ENCODE data around the gene TSPAN10. TPM values are rescaled to one million over a fixed set of nuclear protein-coding genes. Genes with fewer than 3 reads are reported as not detected.

Gene TSPAN10
- total and polyA plus RNA-seq, 8 donors, result 0.52 to 7.1 (median 3.6) TPM

DNA sequence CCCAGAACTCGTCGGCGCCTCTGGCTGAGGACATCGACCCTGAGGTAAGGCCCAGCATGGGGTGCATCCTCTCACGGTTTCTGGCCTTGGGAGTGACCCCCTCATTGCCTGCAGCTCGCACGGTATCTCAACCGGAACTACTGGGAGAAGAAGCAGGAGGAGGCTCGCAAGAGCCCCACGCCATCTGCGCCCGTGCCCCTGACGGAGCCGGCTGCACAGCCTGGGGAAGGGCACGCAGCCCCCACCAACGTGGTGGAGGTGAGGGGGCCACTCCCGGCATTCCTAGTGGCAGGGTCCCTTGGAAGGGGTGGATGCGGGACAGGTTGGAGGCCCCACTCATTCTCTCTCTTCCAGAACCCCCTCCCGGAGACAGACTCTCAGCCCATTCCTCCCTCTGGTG lies 57.8 kb downstream of the TSPAN10 start:
- intact Hi-C loops (cut with DNase I), result no loop called here
- DNase-seq (no peak), ATAC-seq (no peak)
- TF ChIP-seq, protein P1, sequence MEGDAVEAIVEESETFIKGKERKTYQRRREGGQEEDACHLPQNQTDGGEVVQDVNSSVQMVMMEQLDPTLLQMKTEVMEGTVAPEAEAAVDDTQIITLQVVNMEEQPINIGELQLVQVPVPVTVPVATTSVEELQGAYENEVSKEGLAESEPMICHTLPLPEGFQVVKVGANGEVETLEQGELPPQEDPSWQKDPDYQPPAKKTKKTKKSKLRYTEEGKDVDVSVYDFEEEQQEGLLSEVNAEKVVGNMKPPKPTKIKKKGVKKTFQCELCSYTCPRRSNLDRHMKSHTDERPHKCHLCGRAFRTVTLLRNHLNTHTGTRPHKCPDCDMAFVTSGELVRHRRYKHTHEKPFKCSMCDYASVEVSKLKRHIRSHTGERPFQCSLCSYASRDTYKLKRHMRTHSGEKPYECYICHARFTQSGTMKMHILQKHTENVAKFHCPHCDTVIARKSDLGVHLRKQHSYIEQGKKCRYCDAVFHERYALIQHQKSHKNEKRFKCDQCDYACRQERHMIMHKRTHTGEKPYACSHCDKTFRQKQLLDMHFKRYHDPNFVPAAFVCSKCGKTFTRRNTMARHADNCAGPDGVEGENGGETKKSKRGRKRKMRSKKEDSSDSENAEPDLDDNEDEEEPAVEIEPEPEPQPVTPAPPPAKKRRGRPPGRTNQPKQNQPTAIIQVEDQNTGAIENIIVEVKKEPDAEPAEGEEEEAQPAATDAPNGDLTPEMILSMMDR (IDR thresholded peaks at IDR 0.05), result no peak
- Histone ChIP-seq H3K36me3 (peaks cover 0 to 100% of the 10 kb centered on the region in 2 donors), H3K27ac (no peak overlapping the region), H3K27me3 (no peaks in the 10 kb centered on the region), H3K4me1 (no peaks in the 10 kb centered on the region), H3K4me3 (no peak overlapping the region), H3K9me3 (no peaks in the 10 kb centered on the region)

DNA sequence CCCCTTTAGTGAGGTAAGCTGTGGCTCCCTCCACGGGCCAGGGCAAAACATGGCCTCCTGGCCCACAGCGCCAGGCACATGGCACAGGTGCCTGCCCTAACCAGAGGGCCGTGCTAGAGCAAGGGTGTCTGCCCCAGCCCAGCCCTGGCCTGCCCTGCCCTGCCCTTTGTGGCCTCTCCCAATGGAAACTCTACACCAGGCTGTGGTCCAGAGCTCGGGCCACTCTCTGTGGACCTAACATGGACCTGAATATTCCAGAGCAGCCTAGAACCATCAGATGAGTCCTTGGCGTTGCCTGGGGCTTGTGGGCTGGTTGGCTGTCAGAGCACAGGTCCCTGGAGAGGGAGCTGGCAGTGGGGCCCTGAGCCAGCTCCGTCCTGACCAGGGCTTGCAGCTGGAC lies 58.2 kb downstream of the TSPAN10 start:
- H3K4me1 ChIP-seq, result no peaks in the 10 kb centered on the region
- ATAC-seq, result no peak
- H3K9me3 ChIP-seq, result no peaks in the 10 kb centered on the region
- intact Hi-C loops (cut with DNase I), result no loop called here
- H3K27me3 ChIP-seq, result no peaks in the 10 kb centered on the region
- H3K27ac ChIP-seq, result no peak overlapping the region
- H3K36me3 ChIP-seq, result peaks cover 0 to 100% of the 10 kb centered on the region in 2 donors
- no peak for DNase-seq
- H3K4me3 ChIP-seq, result no peak overlapping the region
- TF ChIP-seq, protein P1 (IDR thresholded peaks at IDR 0.05), result no peak

DNA sequence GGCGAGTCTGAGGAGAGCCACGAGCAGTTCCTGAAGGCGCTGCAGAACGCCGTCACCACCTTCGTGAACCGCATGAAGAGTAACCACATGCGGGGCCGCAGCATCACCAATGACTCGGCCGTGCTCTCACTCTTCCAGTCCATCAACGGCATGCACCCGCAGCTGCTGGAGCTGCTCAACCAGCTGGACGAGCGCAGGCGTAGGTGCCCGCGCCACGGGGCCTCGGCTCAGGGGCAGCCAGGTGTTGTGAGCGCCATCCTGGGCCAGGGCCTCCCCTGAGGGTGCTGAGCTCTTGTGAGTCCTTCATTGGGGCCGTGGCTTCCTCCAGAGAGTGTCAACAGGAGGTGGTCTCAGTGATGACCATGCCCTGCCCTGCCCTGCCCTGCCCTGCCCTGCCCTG lies 58.8 kb downstream of the TSPAN10 start:
- Histone ChIP-seq H3K27ac (no peak overlapping the region), H3K9me3 (no peaks in the 10 kb centered on the region), H3K36me3 (peaks cover 0 to 100% of the 10 kb centered on the region in 2 donors), H3K4me3 (no peak overlapping the region), H3K4me1 (peaks cover 0 to 3% of the 10 kb centered on the region in 2 donors), H3K27me3 (no peaks in the 10 kb centered on the region)
- intact Hi-C loops (cut with DNase I), result no loop called here
- no peak for ATAC-seq
- TF ChIP-seq, protein P1 (IDR thresholded peaks at IDR 0.05), result no peak
- DNase-seq, result no peak

DNA sequence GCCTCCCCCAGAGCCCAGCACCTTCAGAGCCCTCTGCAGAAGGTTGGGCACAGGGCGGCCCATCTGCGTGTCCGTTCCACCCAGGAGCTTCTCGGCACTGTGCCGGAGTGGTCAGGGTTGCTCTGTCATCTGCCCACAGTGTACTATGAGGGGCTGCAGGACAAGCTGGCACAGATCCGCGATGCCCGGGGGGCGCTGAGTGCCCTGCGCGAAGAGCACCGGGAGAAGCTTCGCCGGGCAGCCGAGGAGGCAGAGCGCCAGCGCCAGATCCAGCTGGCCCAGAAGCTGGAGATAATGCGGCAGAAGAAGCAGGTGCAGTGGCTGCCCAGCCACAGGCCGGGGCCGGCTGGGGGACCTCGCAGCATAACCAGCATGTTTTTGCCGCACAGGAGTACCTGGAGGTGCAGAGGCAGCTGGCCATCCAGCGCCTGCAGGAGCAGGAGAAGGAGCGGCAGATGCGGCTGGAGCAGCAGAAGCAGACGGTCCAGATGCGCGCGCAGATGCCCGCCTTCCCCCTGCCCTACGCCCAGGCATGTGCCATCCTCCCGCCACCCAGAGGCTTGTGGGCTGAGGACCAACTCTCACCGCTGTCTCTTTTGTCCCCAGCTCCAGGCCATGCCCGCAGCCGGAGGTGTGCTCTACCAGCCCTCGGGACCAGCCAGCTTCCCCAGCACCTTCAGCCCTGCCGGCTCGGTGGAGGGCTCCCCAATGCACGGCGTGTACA lies 59.4 kb downstream of the TSPAN10 start:
- TF ChIP-seq, protein P1 (IDR thresholded peaks at IDR 0.05), result no peak
- DNase-seq, result peak in 1 of 4 donors; percentile 63
- ATAC-seq, result no peak
- H3K9me3 ChIP-seq, result no peaks in the 10 kb centered on the region
- peaks cover 0 to 100% of the 10 kb centered on the region in 2 donors for H3K36me3 ChIP-seq
- no peak overlapping the region for H3K27ac ChIP-seq
- H3K4me1 ChIP-seq, result peaks cover 0 to 9% of the 10 kb centered on the region in 2 donors
- no peak overlapping the region for H3K4me3 ChIP-seq
- intact Hi-C loops (cut with DNase I), result no loop called here
- no peaks in the 10 kb centered on the region for H3K27me3 ChIP-seq

DNA sequence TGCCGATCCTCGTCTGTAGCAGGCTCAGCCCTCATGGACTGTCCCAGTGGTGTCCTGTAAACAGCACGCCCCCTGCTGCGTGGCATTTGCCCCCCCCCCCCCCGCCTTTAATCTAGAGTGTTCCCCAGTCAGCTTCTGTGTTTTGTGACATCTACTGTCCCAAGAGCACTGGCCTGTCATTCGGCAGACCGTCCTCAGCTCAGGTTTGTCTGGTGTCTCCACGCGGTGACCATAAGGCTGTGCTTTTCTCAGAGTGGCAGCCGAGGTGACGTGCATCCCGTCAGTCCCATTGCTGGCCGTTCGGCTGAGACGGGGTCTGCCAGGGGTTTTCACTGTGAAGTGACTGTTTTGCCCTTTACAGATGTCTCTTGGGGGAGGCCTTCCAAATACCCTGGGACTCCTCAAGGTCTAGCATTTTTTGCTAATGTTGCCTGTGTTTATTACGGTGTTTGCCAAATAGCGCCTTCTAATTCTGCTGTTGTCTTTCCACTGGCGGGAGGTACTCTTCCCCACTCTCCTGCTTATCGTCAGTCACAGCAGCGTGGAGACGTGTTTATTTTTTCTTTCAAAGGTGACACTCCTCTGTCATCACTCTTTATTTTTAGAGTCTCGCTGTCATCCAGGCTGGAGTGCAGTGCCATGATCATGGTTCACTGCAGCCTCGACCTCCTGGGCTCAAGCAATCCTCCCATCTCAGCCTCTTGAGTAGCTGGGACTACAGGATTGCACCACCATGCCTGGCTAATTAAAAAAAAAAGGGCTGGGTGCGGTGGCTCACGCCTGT lies 60.5 kb downstream of the TSPAN10 start:
- H3K9me3 ChIP-seq, result no peaks in the 10 kb centered on the region
- H3K36me3 ChIP-seq, result peaks cover 0 to 96% of the 10 kb centered on the region in 2 donors
- TF ChIP-seq, protein P1 (IDR thresholded peaks at IDR 0.05), result no peak
- DNase-seq (no peak), ATAC-seq (no peak)
- H3K4me3 ChIP-seq, result no peak overlapping the region
- H3K4me1 ChIP-seq, result peaks cover 11 to 20% of the 10 kb centered on the region in 2 donors
- H3K27me3 ChIP-seq, result no peaks in the 10 kb centered on the region
- intact Hi-C loops (cut with DNase I), result no loop called here
- no peak overlapping the region for H3K27ac ChIP-seq
